H1 (cell line): ENCODE measurements around the gene VWA3B. TPM values are rescaled to one million over a fixed set of nuclear protein-coding genes. Genes with fewer than 3 reads are reported as not detected.

Source experiments
- CTCF ChIA-PET: fragments of 300-600 bp; sonication (Branson Sonifier 250); formaldehyde crosslinking; loops from one replicate; lab custom pipeline; 2021; ENCODE audit not compliant: partially characterized antibody; lab: Charles Lee
- POLR2A ChIA-PET: fragments of 300-600 bp; sonication (Branson Sonifier 250); formaldehyde crosslinking; loops from one replicate; lab custom pipeline; 2021; ENCODE audit warnings: inconsistent platforms; ENCODE audit not compliant: partially characterized antibody; lab: Charles Lee
- DNase-seq, 2 experiments: peaks; one replicate each; pipeline versions ENCODE4 v3.0.0 to v3.0.0-alpha.2; 2010 to 2022; ENCODE audit warnings: low spot score in 2 of 2, low read depth in 1 of 2, mixed read lengths in 1 of 2
- FAIRE-seq: peaks from 2 replicates; lab custom pipeline; 2011; peaks lifted over from hg19 to GRCh38; lab: Jason Lieb, UNC
- H2AFZ ChIP-seq: 2 replicates; pipeline ENCODE4 v1.8.1; 2012; ENCODE audit warnings: low read length, inconsistent platforms
- H2AK5ac ChIP-seq: 2 replicates; pipeline ENCODE4 v1.6.1; 2013; ENCODE audit warnings: low read depth, low read length
- H2BK120ac ChIP-seq: replicated peaks from 2 replicates; pipeline ENCODE3; 2013; ENCODE audit warnings: low read depth, low read length, inconsistent platforms
- H2BK12ac ChIP-seq: 2 replicates; pipeline ENCODE4 v1.6.1; 2013; ENCODE audit warnings: low read depth, low read length
- H2BK15ac ChIP-seq: 2 replicates; pipeline ENCODE4 v1.6.1; 2013; ENCODE audit warnings: low read length
- H2BK20ac ChIP-seq: 2 replicates; pipeline ENCODE4 v1.6.1; 2013; ENCODE audit warnings: low read length
- H2BK5ac ChIP-seq: 2 replicates; pipeline ENCODE4 v1.6.1; 2013; ENCODE audit warnings: low read depth, low read length
- H3K14ac ChIP-seq: 2 replicates; pipeline ENCODE4 v1.6.1; 2013; ENCODE audit warnings: inconsistent platforms; ENCODE audit not compliant: insufficient read length
- H3K18ac ChIP-seq: 2 replicates; pipeline ENCODE4 v1.6.1; 2013; ENCODE audit warnings: low read length; ENCODE audit errors: extremely low read depth
- H3K23ac ChIP-seq: 2 replicates; pipeline ENCODE4 v1.6.1; 2013; ENCODE audit warnings: inconsistent platforms; ENCODE audit not compliant: insufficient read length
- H3K23me2 ChIP-seq: 2 replicates; pipeline ENCODE4 v1.6.1; 2013; ENCODE audit warnings: low read depth, low read length
- H3K27ac ChIP-seq: 2 replicates; pipeline ENCODE4 v1.6.1; 2011; ENCODE audit warnings: low read depth, low read length, inconsistent platforms
- H3K27me3 ChIP-seq, 4 experiments: replicated peaks in 1 of 4; 1 replicate in 1 of 4; 2 replicates in 3 of 4; pipeline versions ENCODE4 v1.6.1 to v1.8.1; 2011 to 2013; ENCODE audit warnings: low read length in 3 of 4, mild to moderate bottlenecking in 3 of 4, inconsistent platforms in 2 of 4, mixed read lengths in 2 of 4, moderate library complexity in 1 of 4; ENCODE audit not compliant: control insufficient read depth in 3 of 4, insufficient read depth in 3 of 4; ENCODE audit errors: extremely low read depth in 1 of 4
- H3K36me3 ChIP-seq, 4 experiments: 2 replicates each; pipeline versions ENCODE4 v1.6.1 to v1.8.1; 2011 to 2013; ENCODE audit warnings: mild to moderate bottlenecking in 4 of 4, low read length in 3 of 4, moderate library complexity in 2 of 4, control low read depth in 1 of 4, inconsistent platforms in 1 of 4; ENCODE audit not compliant: insufficient read depth in 4 of 4, control insufficient read depth in 2 of 4
- H3K4ac ChIP-seq: replicated peaks from 2 replicates; pipeline ENCODE3; 2013; ENCODE audit warnings: low read length, low read depth, mixed read lengths, inconsistent platforms; ENCODE audit not compliant: insufficient read length
- H3K4me1 ChIP-seq, 4 experiments: replicated peaks in 1 of 4; 1 replicate in 1 of 4; 2 replicates in 3 of 4; pipeline versions ENCODE4 v1.6.1 to v1.8.1; 2011 to 2013; ENCODE audit warnings: low read length in 3 of 4, inconsistent platforms in 2 of 4, mixed read lengths in 1 of 4; ENCODE audit not compliant: insufficient read depth in 4 of 4, control insufficient read depth in 3 of 4
- H3K4me2 ChIP-seq, 2 experiments: 2 replicates each; pipeline versions ENCODE4 v1.6.1 to v1.8.1; 2011 to 2013; ENCODE audit warnings: low read depth in 2 of 2, low read length in 2 of 2, control low read depth in 1 of 2, inconsistent platforms in 1 of 2, mild to moderate bottlenecking in 1 of 2; ENCODE audit not compliant: insufficient read depth in 1 of 2
- H3K4me3 ChIP-seq, 4 experiments: fragments of 200-600, 300-600 bp in 1 of 4; sonication (generic), shearing (Covaris generic), sonication (Bioruptor Twin) in 1 of 4; 2 replicates each; pipeline versions ENCODE4 v1.5.1 to v1.8.1; 2011 to 2016; ENCODE audit warnings: low read length in 4 of 4, low read depth in 3 of 4, control low read depth in 2 of 4, inconsistent platforms in 2 of 4, mild to moderate bottlenecking in 2 of 4, mixed read lengths in 1 of 4, moderate library complexity in 1 of 4; ENCODE audit not compliant: insufficient read depth in 2 of 4; ENCODE audit errors: extremely low read depth in 1 of 4
- H3K56ac ChIP-seq: replicated peaks from 2 replicates; pipeline ENCODE3; 2013; ENCODE audit warnings: low read depth, mild to moderate bottlenecking, mixed read lengths, low read length, inconsistent platforms; ENCODE audit not compliant: insufficient read length
- H3K79me1 ChIP-seq: 2 replicates; pipeline ENCODE4 v1.6.1; 2013; ENCODE audit warnings: low read depth, low read length, control low read depth
- H3K79me2 ChIP-seq, 2 experiments: 2 replicates each; pipeline versions ENCODE4 v1.6.1 to v1.8.1; 2012 to 2013; ENCODE audit warnings: low read length in 2 of 2, mild to moderate bottlenecking in 2 of 2, inconsistent platforms in 1 of 2; ENCODE audit not compliant: insufficient read depth in 2 of 2, control insufficient read depth in 1 of 2
- H3K9ac ChIP-seq, 4 experiments: replicated peaks in 1 of 4; 1 replicate in 1 of 4; 2 replicates in 3 of 4; pipeline versions ENCODE4 v1.6.1 to v1.8.1; 2011 to 2013; ENCODE audit warnings: low read depth in 3 of 4, low read length in 3 of 4, control low read depth in 2 of 4, mild to moderate bottlenecking in 2 of 4, moderate library complexity in 2 of 4, inconsistent platforms in 1 of 4; ENCODE audit errors: extremely low read depth in 1 of 4
- H3K9me3 ChIP-seq, 2 experiments: 2 replicates each; pipeline versions ENCODE4 v1.6.1 to v1.8.1; 2012 to 2013; ENCODE audit warnings: mild to moderate bottlenecking in 2 of 2, moderate library complexity in 2 of 2, control low read depth in 1 of 2, inconsistent platforms in 1 of 2, low read depth in 1 of 2, low read length in 1 of 2, mixed read lengths in 1 of 2; ENCODE audit not compliant: insufficient read depth in 2 of 2
- H4K20me1 ChIP-seq, 2 experiments: replicated peaks in 1 of 2; 2 replicates each; pipeline versions ENCODE3 to v1.8.1; 2011 to 2013; ENCODE audit warnings: inconsistent platforms in 2 of 2, low read length in 2 of 2, mild to moderate bottlenecking in 1 of 2; ENCODE audit not compliant: insufficient read depth in 2 of 2, control insufficient read depth in 1 of 2
- H4K5ac ChIP-seq: 2 replicates; pipeline ENCODE4 v1.6.1; 2013; ENCODE audit warnings: low read length, low read depth, mixed read lengths, inconsistent platforms; ENCODE audit not compliant: insufficient read length
- H4K8ac ChIP-seq: 2 replicates; pipeline ENCODE4 v1.8.0; 2013; ENCODE audit warnings: mild to moderate bottlenecking, moderate library complexity, low read length, inconsistent platforms; ENCODE audit not compliant: insufficient read depth; ENCODE audit errors: extremely low read depth
- H4K91ac ChIP-seq: replicated peaks from 2 replicates; pipeline ENCODE3; 2013; ENCODE audit warnings: low read length, mixed read lengths, inconsistent platforms; ENCODE audit not compliant: insufficient read length
- CBX5 ChIP-seq: fragments of 300-800, 300-1000 bp; sonication (generic); IDR thresholded peaks from 2 replicates; pipeline ENCODE4 v1.7.1; 2016; ENCODE audit warnings: antibody characterized with exemption, low read length, low read depth
- GABPA ChIP-seq: IDR thresholded peaks from 2 replicates; pipeline ENCODE4 v1.6.1; 2011; ENCODE audit warnings: mild to moderate bottlenecking, low read length, moderate library complexity, borderline replicate concordance; ENCODE audit not compliant: insufficient read depth
- NANOG ChIP-seq: IDR thresholded peaks from 2 replicates; pipeline ENCODE4 v1.6.1; 2011; ENCODE audit warnings: low read length, low read depth, mild to moderate bottlenecking, inconsistent platforms; ENCODE audit not compliant: insufficient read depth, poor library complexity, severe bottlenecking
- PHF8 ChIP-seq: fragments of 200-600 bp; sonication (generic); conservative IDR thresholded peaks from 2 replicates; pipeline ENCODE4 v1.7.1; 2012; ENCODE audit warnings: low read depth, mild to moderate bottlenecking, inconsistent platforms, low read length, moderate library complexity
- RFX5 ChIP-seq: IDR thresholded peaks from 2 replicates; pipeline ENCODE4 v1.6.1; 2011; ENCODE audit warnings: low read depth, low read length, improper control_type of control experiment, borderline replicate concordance
- SP4 ChIP-seq: IDR thresholded peaks from 2 replicates; pipeline ENCODE4 v1.6.1; 2012; ENCODE audit warnings: low read length, inconsistent platforms
- SRF ChIP-seq: IDR thresholded peaks from 2 replicates; pipeline ENCODE4 v1.6.1; 2011; ENCODE audit warnings: mild to moderate bottlenecking, low read depth, low read length, moderate library complexity
- TAF1 ChIP-seq: IDR thresholded peaks from 2 replicates; pipeline ENCODE4 v1.6.1; 2011; ENCODE audit warnings: mild to moderate bottlenecking, low read depth, low read length
- YY1 ChIP-seq: IDR thresholded peaks from 2 replicates; pipeline ENCODE4 v1.6.1; 2011; ENCODE audit warnings: low read depth, mild to moderate bottlenecking, low read length
- WGBS, 2 experiments: shearing (Covaris generic) in 1 of 2; methylation state at CpG; one replicate each; pipeline versions ENCODE4 v1.1.6 to v1.1.7; 2013 to 2015; ENCODE audit warnings: low lambda C conversion rate in 2 of 2, mixed read lengths in 2 of 2, inconsistent platforms in 1 of 2, low coverage in 1 of 2, missing lambda C conversion rate in 1 of 2; ENCODE audit not compliant: insufficient replicate concordance in 2 of 2, insufficient coverage in 1 of 2, insufficient read length in 1 of 2; ENCODE audit errors: extremely low coverage in 1 of 2, missing lambda C conversion rate in 1 of 2; 5-methylcytosine and 5-hydroxymethylcytosine counted together
- polyA plus RNA-seq, 7 experiments: library from polyadenylated mRNA; depleted of rRNA in 3 of 7; stranded (reverse) in 5 of 7; unstranded in 2 of 7; fragments of >200 nt in 5 of 7; fragments of 200-250 nt in 2 of 7; gene quantifications; 1 replicate in 5 of 7; 2 replicates in 1 of 7; 4 replicates in 1 of 7; pipeline versions ENCODE4 v1.2.1 to v1.2.3, GENCODE V29; 2011 to 2013; ENCODE audit warnings: missing spikeins in 2 of 7, mixed read lengths in 2 of 7
- total RNA-seq: library from RNA; stranded (reverse); fragmentation: NEBNext Ultra II Directional; extraction: Animal tissue kit (Norgen Biotek cat#: 25700); gene quantifications from 2 replicates; pipeline ENCODE4 v1.2.1, GENCODE V29; 2021
- TF ChIP-seq, protein P1 (sequence below): IDR thresholded peaks from 2 replicates; pipeline ENCODE4 v1.6.1; 2012; ENCODE audit warnings: inconsistent platforms

Gene VWA3B
- total and polyA plus RNA-seq, 2 of the 8 experiments (the other 6 are each of a cell fraction or from before 2014, with no cell fraction given): not detected

DNA sequence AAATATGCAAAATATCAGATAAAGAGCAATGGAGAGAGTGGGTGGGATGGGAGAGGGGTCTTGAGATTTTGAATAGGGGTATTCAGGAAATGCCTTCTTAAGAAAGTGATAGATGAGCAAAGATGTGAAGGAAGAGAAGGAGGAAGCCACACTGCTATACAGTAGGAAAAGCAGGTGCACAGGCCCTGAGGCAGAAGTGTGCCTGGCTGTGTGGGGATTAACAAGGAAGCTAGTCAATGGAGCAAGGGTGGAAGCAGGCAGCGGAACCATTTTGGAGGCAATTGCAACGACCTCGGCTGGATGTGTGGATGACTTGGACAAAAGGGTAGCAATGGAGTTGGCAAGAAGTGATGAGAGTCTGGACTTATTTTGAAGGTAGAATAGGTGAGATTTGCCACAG, 248.3 kb downstream of the VWA3B start:
- Histone ChIP-seq H4K20me1 (no peaks in the 10 kb centered on the region), H3K23ac (no peak overlapping the region), H3K9ac (no peak overlapping the region), H3K18ac (no peak overlapping the region), H3K14ac (no peak overlapping the region), H4K91ac (no peak overlapping the region), H3K79me2 (no peaks in the 10 kb centered on the region), H3K56ac (peak overlapping the region; percentile 22), H3K79me1 (no peaks in the 10 kb centered on the region), H2BK15ac (no peak overlapping the region), H3K27ac (no peak overlapping the region), H2BK12ac (peak overlapping the region; percentile 75; the same call in 1 of the 2 replicates), H2AFZ (no peak overlapping the region), H4K8ac (no peak overlapping the region), H3K36me3 (no peaks in the 10 kb centered on the region), H3K4ac (no peak overlapping the region), H3K9me3 (no peaks in the 10 kb centered on the region; a peak in 1 of 4 replicates), H3K4me2 (peak overlapping the region; percentile 65 to 79; a peak in 2 of 4 replicates), H2AK5ac (no peak overlapping the region), H3K27me3 (peaks cover 0 to 2% (median under 1%) of the 10 kb centered on the region in 4 experiments; a peak in 3 of 7 replicates), H3K4me3 (0 out of 8 replicates have a peak overlapping the region, but pooled peaks of 1 of the 4 experiments have one; percentile 46), H2BK120ac (no peak overlapping the region), H3K23me2 (peaks cover 3% of the 10 kb centered on the region; the same call in 1 of the 2 replicates), H2BK20ac (no peak overlapping the region), H2BK5ac (no peak overlapping the region), H4K5ac (no peak overlapping the region)
- WGBS, 2 experiments: 91% methylated on average over 3 of the region's 3 CpGs; no CpG with 5 or more reads in 1 of the 2 experiments
- DNase-seq: no peak
- CTCF ChIA-PET: interaction anchor here (1.1 kb wide), 1 partner anchor 66 kb away, joined by 3 read pairs; no protein-coding TSS in a partner anchor
- FAIRE-seq: no peak
- POLR2A ChIA-PET: no interaction called here
- no peak for TF ChIP-seq TAF1
- no peak for TF ChIP-seq CBX5
- TF ChIP-seq, protein P1, sequence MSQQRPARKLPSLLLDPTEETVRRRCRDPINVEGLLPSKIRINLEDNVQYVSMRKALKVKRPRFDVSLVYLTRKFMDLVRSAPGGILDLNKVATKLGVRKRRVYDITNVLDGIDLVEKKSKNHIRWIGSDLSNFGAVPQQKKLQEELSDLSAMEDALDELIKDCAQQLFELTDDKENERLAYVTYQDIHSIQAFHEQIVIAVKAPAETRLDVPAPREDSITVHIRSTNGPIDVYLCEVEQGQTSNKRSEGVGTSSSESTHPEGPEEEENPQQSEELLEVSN: no peak
- no peak for TF ChIP-seq NANOG
- TF ChIP-seq SP4: no peak
- no peak for TF ChIP-seq SRF
- TF ChIP-seq GABPA: no peak
- TF ChIP-seq PHF8: no peak
- TF ChIP-seq RFX5: no peak
- no peak for TF ChIP-seq YY1
- TF ChIP-seq, all 59 proteins: peak for 0
- H3K4me1 ChIP-seq: peaks cover 4 to 14% (median 9%) of the 10 kb centered on the region in 4 experiments
